Measurements from ENCODE around the gene PGD. TPM values are rescaled to one million over a fixed set of nuclear protein-coding genes. Genes with fewer than 3 reads are reported as not detected.

PGD gene
- total RNA-seq, 4 donors from 2014 or later: 38.8 to 70.5 (median 53.2) TPM

- no peak overlapping the region for H3K4me3 ChIP-seq (ENCODE audit: low read depth, poor library complexity, severe bottlenecking)
- intact Hi-C loops (cut with DNase I; ENCODE audit: low total_unique reads): no loop called here
- TF ChIP-seq CTCF (IDR thresholded peaks at IDR 0.05): no peak
- no peak for TF ChIP-seq POLR2A (IDR thresholded peaks at IDR 0.05)
- WGBS, 2 donors: 57 to 63% methylated on average over 5 of the region's 5 CpGs
- DNase-seq (ENCODE audit: low spot score in 2 of 2): no peak
Observed at GRCh38 chr1:10380594-10381275, 18.1 kb upstream of the PGD start.

DNA sequence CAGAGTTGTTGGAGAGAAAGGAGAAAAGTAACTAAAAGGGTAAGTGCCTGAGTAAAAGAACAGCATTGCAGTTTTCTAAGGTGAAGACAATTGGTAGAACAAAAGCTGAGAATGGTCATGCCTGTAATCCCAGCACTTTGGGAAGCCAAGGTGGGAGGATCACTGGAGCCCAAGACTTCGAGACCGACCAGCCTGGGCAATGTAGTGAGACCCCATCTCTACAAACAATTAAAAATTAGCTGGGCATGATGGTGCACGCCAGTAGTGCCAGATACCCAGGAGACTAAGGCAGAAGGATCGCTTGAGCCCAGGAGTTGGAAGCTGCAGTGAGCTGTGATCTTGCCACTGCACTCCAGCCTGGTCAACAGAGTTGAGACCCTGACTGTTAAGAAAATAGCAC lies 15.2 kb upstream of the PGD start:
- no peak overlapping the region for H3K4me3 ChIP-seq (ENCODE audit: low read depth, poor library complexity, severe bottlenecking)
- 78 to 95% methylated on average over 4 of the region's 4 CpGs for WGBS, 2 donors
- DNase-seq (ENCODE audit: low spot score in 2 of 2): no peak
- intact Hi-C loops (cut with DNase I; ENCODE audit: low total_unique reads): no loop called here
- TF ChIP-seq CTCF (IDR thresholded peaks at IDR 0.05) (no peak), POLR2A (IDR thresholded peaks at IDR 0.05) (no peak)

DNA sequence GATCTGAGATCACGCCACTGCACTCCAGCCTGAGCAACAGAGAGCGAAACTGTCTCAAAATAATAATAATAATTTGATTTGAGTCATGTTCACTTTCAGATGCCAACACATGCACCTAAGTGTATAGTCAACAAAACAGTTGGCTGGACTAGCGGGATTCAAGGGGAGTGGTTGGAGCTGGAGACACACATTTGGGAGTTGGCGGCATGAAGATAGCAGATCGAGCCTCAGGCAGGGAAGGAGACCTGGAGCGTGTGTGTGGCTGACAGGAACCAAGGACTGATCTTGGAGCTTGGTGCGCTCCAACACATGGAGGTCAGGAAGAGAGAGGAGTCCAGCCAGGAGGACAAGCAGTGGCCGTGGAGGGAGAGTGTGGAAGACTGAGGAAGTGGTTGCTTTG lies 14.6 kb upstream of the PGD start:
- no peak for DNase-seq (ENCODE audit: low spot score in 2 of 2)
- 79 to 82% methylated on average over 8 of the region's 8 CpGs for whole genome bisulfite sequencing, 2 donors
- TF ChIP-seq CTCF (IDR thresholded peaks at IDR 0.05): no peak
- TF ChIP-seq POLR2A (IDR thresholded peaks at IDR 0.05): no peak
- intact Hi-C loops (cut with DNase I; ENCODE audit: low total_unique reads): no loop called here
- no peak overlapping the region for H3K4me3 ChIP-seq (ENCODE audit: low read depth, poor library complexity, severe bottlenecking)

- no peak for TF ChIP-seq POLR2A (IDR thresholded peaks at IDR 0.05)
- TF ChIP-seq CTCF (IDR thresholded peaks at IDR 0.05): no peak
- intact Hi-C loops (cut with DNase I; ENCODE audit: low total_unique reads): no loop called here
- H3K4me3 ChIP-seq (ENCODE audit: low read depth, poor library complexity, severe bottlenecking): no peak overlapping the region
- WGBS, 2 donors: 46 to 53% methylated on average over 12 of the region's 12 CpGs
- no peak for DNase-seq (ENCODE audit: low spot score in 2 of 2)
Observed at GRCh38 chr1:10386761-10387676, 11.8 kb upstream of the PGD start.

- TF ChIP-seq CTCF (IDR thresholded peaks at IDR 0.05): no peak
- no peak for TF ChIP-seq POLR2A (IDR thresholded peaks at IDR 0.05)
- no peak overlapping the region for H3K4me3 ChIP-seq (ENCODE audit: low read depth, poor library complexity, severe bottlenecking)
- intact Hi-C loops (cut with DNase I; ENCODE audit: low total_unique reads): no loop called here
- WGBS, 2 donors: 6 to 12% methylated on average over 3 of the region's 3 CpGs
- DNase-seq (ENCODE audit: low spot score in 2 of 2): no peak
Observed at GRCh38 chr1:10387677-10388386, 11.0 kb upstream of the PGD start.

Measured in lower leg skin (tissue), 4 donors.